HFFc6 (cell line): ENCODE measurements around the gene NHSL2. TPM values are rescaled to one million over a fixed set of nuclear protein-coding genes. Genes with fewer than 3 reads are reported as not detected.
"Not testable (repeated sequence)": the region's sequence is repeated elsewhere in the genome, so short reads cannot be mapped to it uniquely, and the experiment has no call there.

ENCODE experiments used
- DNase-seq: peaks from one replicate; pipeline ENCODE4 v3.0.0-alpha.2; 2018
- H3K27ac Mint-ChIP-seq: 2 replicates; pipeline ENCODE4 v1.8.0; 2020; ENCODE audit warnings: mild to moderate bottlenecking, mixed read lengths
- H3K27me3 Mint-ChIP-seq: 2 replicates; pipeline ENCODE4 v1.8.0; 2021; ENCODE audit warnings: mild to moderate bottlenecking, moderate library complexity, mixed read lengths; ENCODE audit not compliant: insufficient read depth
- H3K36me3 Mint-ChIP-seq: 2 replicates; pipeline ENCODE4 v1.8.0; 2021; ENCODE audit warnings: low read depth, mixed read lengths
- H3K4me1 Mint-ChIP-seq: 2 replicates; pipeline ENCODE4 v1.8.0; 2020; ENCODE audit warnings: low read depth, mixed read lengths
- H3K4me3 Mint-ChIP-seq: 2 replicates; pipeline ENCODE4 v1.8.0; 2020; ENCODE audit warnings: mild to moderate bottlenecking, moderate library complexity, mixed read lengths
- H3K9me3 Mint-ChIP-seq: 2 replicates; pipeline ENCODE4 v1.8.0; 2020; ENCODE audit warnings: mild to moderate bottlenecking, mixed read lengths
- CTCF ChIP-seq: fragments of 200-600 bp; sonication (generic); IDR thresholded peaks from 2 replicates; pipeline ENCODE4 v1.5.0; 2021; ENCODE audit warnings: antibody characterized with exemption, mild to moderate bottlenecking
- total RNA-seq, 6 experiments: library from RNA; stranded (reverse); fragmentation: NEBNext Ultra II Directional; extraction: Animal tissue kit (Norgen Biotek cat#: 25700); gene quantifications; 2 replicates in 1 of 6; 3 replicates in 5 of 6; pipeline ENCODE4 v1.2.3, GENCODE V29; 2021

The NHSL2 gene
- total RNA-seq, 6 experiments from 2014 or later: 0.28 to 1.1 (median 0.52) TPM

- TF ChIP-seq CTCF: no peak
- DNase-seq: no peak
- Mint-ChIP-seq H3K27ac (no peak overlapping the region), H3K36me3 (no peaks in the 10 kb centered on the region), H3K9me3 (no peaks in the 10 kb centered on the region), H3K4me1 (no peaks in the 10 kb centered on the region), H3K4me3 (no peak overlapping the region), H3K27me3 (peaks cover 5% of the 10 kb centered on the region; the same call in 1 of the 2 replicates)
Observed at GRCh38 chrX:71955530-71956120, 45.0 kb downstream of the NHSL2 start.

- TF ChIP-seq CTCF: no peak
- Mint-ChIP-seq H3K4me1 (no peaks in the 10 kb centered on the region), H3K27me3 (peaks cover 4% of the 10 kb centered on the region; the same call in 1 of the 2 replicates), H3K36me3 (no peaks in the 10 kb centered on the region), H3K27ac (no peak overlapping the region), H3K4me3 (no peak overlapping the region), H3K9me3 (no peaks in the 10 kb centered on the region)
- no peak for DNase-seq
Observed at GRCh38 chrX:71958281-71958675, 47.6 kb downstream of the NHSL2 start.

DNA sequence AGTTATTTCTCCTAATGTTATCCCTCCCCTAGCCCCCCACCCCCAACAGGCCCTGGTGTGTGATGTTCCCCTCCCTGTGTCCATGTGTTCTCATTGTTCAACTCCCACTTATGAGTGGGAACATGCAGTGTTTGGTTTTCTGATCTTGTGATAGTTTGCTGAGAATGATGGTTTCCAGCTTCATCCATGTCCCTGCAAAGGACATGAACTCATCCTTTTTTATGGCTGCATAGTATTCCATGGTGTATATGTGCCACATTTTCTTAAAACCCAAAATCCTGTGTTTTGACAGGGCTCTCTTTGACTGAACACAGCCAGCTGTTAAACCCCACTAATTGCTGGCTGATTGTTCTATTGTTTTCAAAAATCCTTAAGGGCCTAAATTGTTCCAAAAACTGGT, 53.5 kb downstream of the NHSL2 start:
- not testable (repeated sequence) for H3K36me3 Mint-ChIP-seq, H3K4me3 Mint-ChIP-seq, H3K9me3 Mint-ChIP-seq, H3K27ac Mint-ChIP-seq, H3K4me1 Mint-ChIP-seq, DNase-seq, H3K27me3 Mint-ChIP-seq

DNA sequence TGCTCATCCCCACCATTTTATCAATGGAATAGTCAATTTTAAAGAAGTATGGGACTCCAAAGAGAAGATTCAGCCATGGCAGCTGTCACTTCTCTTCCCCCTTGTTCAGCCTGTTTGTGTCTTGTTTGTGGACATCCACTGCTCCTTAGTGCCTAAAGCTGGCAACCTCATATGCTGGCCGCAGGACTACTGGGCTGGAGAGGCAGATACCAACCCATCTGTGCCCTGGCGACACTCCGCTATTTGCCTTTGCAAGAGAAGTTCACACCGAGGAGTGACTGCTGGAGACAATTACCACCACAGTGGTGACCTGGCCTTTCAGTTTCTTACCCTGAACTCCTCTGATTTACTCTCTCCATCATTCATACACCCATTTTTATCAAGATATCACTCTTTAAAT, 64.3 kb downstream of the NHSL2 start:
- Mint-ChIP-seq H3K4me1 (no peaks in the 10 kb centered on the region), H3K36me3 (no peaks in the 10 kb centered on the region), H3K9me3 (no peaks in the 10 kb centered on the region), H3K27me3 (peaks cover 13% of the 10 kb centered on the region), H3K4me3 (no peak overlapping the region), H3K27ac (no peak overlapping the region)
- DNase-seq: no peak
- TF ChIP-seq CTCF: no peak

- no peaks in the 10 kb centered on the region for H3K36me3 Mint-ChIP-seq
- no peaks in the 10 kb centered on the region for H3K9me3 Mint-ChIP-seq
- no peak overlapping the region for H3K27ac Mint-ChIP-seq
- no peaks in the 10 kb centered on the region for H3K4me1 Mint-ChIP-seq
- TF ChIP-seq CTCF: no peak
- DNase-seq: no peak
- no peak overlapping the region for H3K4me3 Mint-ChIP-seq
- peaks cover 14% of the 10 kb centered on the region for H3K27me3 Mint-ChIP-seq
Observed at GRCh38 chrX:71976753-71977152, 66.1 kb downstream of the NHSL2 start.

DNA sequence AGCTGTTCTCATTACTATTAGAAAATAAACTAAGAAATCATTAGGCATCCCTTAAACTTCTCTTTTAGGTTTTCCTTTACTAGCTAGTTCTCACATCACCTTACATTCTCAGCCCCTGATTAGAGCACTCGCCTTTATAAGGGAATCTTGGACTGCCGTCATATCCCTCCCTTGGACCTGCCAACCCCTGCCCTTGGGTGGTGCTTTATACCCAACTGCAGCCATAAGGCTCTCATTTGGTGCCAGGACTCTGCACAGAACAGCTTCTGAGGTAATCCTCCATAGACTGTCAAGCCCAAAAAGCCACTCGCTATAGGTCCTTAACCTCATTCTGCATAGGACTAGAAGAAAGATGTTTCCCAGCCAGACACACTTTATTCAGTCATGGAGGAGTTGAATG, 67.5 kb downstream of the NHSL2 start:
- Mint-ChIP-seq H3K36me3 (no peaks in the 10 kb centered on the region), H3K27ac (no peak overlapping the region), H3K4me1 (no peaks in the 10 kb centered on the region), H3K9me3 (no peaks in the 10 kb centered on the region), H3K4me3 (no peak overlapping the region), H3K27me3 (peaks cover 16% of the 10 kb centered on the region)
- no peak for DNase-seq
- no peak for TF ChIP-seq CTCF
